Mammary epithelial cell (primary cell): ENCODE data around the gene GCAT.

Experiments
- EZH2 ChIP-seq: IDR thresholded peaks from 2 replicates; pipeline ENCODE4 v1.6.1; 2012; ENCODE audit warnings: low read length, inconsistent platforms, borderline replicate concordance
- TF ChIP-seq, protein P1 (sequence below), 2 donors: IDR thresholded peaks in 1 of 2; conservative IDR thresholded peaks in 1 of 2; 2 replicates each; pipeline ENCODE4 v1.5.1; 2011 to 2012; ENCODE audit warnings: inconsistent platforms in 2 of 2, low read length in 2 of 2, mild to moderate bottlenecking in 2 of 2, control low read depth in 1 of 2, low read depth in 1 of 2; ENCODE audit not compliant: insufficient read depth in 1 of 2; ENCODE audit errors: extremely low read depth in 1 of 2

DNA sequence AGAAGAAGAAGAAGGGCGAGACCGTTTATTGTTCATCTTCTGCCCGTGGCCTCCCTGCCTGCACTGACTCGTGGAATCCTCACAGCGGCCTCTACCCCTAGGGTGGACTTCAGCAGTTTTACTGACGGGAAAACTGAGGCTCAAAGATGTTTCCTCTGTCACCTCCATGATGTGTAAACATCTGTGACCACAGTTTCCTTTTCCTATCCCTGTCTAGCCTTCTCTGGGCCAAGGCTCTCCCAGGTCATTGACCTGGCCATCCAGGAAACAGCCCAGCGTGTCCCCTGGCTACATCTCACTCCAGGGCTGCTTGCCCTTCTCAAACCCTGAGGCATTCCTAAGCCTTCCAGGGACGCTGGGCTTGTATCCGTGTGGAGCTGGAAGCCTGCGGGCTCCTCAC is 49.0 kb upstream of the GCAT start:
- TF ChIP-seq, protein P1, sequence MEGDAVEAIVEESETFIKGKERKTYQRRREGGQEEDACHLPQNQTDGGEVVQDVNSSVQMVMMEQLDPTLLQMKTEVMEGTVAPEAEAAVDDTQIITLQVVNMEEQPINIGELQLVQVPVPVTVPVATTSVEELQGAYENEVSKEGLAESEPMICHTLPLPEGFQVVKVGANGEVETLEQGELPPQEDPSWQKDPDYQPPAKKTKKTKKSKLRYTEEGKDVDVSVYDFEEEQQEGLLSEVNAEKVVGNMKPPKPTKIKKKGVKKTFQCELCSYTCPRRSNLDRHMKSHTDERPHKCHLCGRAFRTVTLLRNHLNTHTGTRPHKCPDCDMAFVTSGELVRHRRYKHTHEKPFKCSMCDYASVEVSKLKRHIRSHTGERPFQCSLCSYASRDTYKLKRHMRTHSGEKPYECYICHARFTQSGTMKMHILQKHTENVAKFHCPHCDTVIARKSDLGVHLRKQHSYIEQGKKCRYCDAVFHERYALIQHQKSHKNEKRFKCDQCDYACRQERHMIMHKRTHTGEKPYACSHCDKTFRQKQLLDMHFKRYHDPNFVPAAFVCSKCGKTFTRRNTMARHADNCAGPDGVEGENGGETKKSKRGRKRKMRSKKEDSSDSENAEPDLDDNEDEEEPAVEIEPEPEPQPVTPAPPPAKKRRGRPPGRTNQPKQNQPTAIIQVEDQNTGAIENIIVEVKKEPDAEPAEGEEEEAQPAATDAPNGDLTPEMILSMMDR (conservative IDR thresholded peaks at IDR 0.05 in 1 of 2, IDR thresholded peaks at IDR 0.05 in 1 of 2; ENCODE audit: extremely low read depth in 1 of 2, insufficient read depth in 1 of 2, low read depth in 1 of 2, low read length in 2 of 2): no peak
- no peak for TF ChIP-seq EZH2
